OCI-LY1 (cell line): ENCODE measurements around the gene HCRT.

Experiments
- H2AFZ ChIP-seq: fragments of 200-600 bp; sonication (generic), shearing (Covaris generic); 2 replicates; pipeline ENCODE4 v1.6.0; 2014; ENCODE audit warnings: antibody characterized with exemption, mild to moderate bottlenecking, low read length
- H3F3A ChIP-seq: fragments of 200-600 bp; sonication (generic), shearing (Covaris generic); 2 replicates; pipeline ENCODE4 v1.6.0; 2014; ENCODE audit warnings: mild to moderate bottlenecking, antibody characterized with exemption, low read length, moderate library complexity; ENCODE audit not compliant: insufficient read depth
- H3K27ac ChIP-seq: fragments of 200-600 bp; sonication (generic); 2 replicates; pipeline ENCODE4 v1.5.1; 2014; ENCODE audit warnings: low read length, mixed run types, mild to moderate bottlenecking, low read depth; ENCODE audit not compliant: poor library complexity, severe bottlenecking
- H3K27me3 ChIP-seq: fragments of 200-600 bp; sonication (generic); 2 replicates; pipeline ENCODE4 v1.6.0; 2014; ENCODE audit warnings: antibody characterized with exemption, mild to moderate bottlenecking, low read length, moderate library complexity; ENCODE audit not compliant: insufficient read depth
- H3K36me3 ChIP-seq: fragments of 200-600 bp; sonication (generic); 2 replicates; pipeline ENCODE4 v1.6.1; 2014; ENCODE audit warnings: mild to moderate bottlenecking, antibody characterized with exemption, low read length, moderate library complexity, mixed read lengths; ENCODE audit not compliant: insufficient read depth
- H3K4me1 ChIP-seq: fragments of 200-600 bp; sonication (generic); 2 replicates; pipeline ENCODE4 v1.5.1; 2014; ENCODE audit warnings: mild to moderate bottlenecking, low read length, moderate library complexity; ENCODE audit not compliant: insufficient read depth, severe bottlenecking
- H3K4me2 ChIP-seq: fragments of 200-600 bp; sonication (generic), shearing (Covaris generic); 2 replicates; pipeline ENCODE4 v1.6.1; 2014; ENCODE audit warnings: low read length
- H3K4me3 ChIP-seq: fragments of 200-600 bp; sonication (generic); 2 replicates; pipeline ENCODE4 v1.5.1; 2014; ENCODE audit warnings: low read length, low read depth, mild to moderate bottlenecking, mixed read lengths; ENCODE audit not compliant: poor library complexity, severe bottlenecking
- H3K79me2 ChIP-seq: fragments of 200-600 bp; shearing (Covaris generic); 2 replicates; pipeline ENCODE4 v1.6.1; 2016; ENCODE audit warnings: mixed run types, low read length, mixed read lengths; ENCODE audit not compliant: insufficient read depth
- H3K9ac ChIP-seq: fragments of 200-600 bp; sonication (generic), shearing (Covaris generic); 2 replicates; pipeline ENCODE4 v1.6.1; 2014; ENCODE audit warnings: mild to moderate bottlenecking, low read length, mixed read lengths
- H3K9me2 ChIP-seq: fragments of 200-600 bp; sonication (generic), shearing (Covaris generic); 2 replicates; pipeline ENCODE4 v1.6.1; 2014; ENCODE audit warnings: low read depth, mild to moderate bottlenecking, low read length, mixed read lengths
- H3K9me3 ChIP-seq: fragments of 200-600 bp; shearing (Covaris generic); 2 replicates; pipeline ENCODE4 v1.6.1; 2014; ENCODE audit warnings: low read length, mixed read lengths
- H4K20me1 ChIP-seq: fragments of 200-600 bp; sonication (generic), shearing (Covaris generic); 2 replicates; pipeline ENCODE4 v1.6.0; 2016; ENCODE audit warnings: mild to moderate bottlenecking, low read length; ENCODE audit not compliant: insufficient read depth
- EZH2 ChIP-seq: fragments of 200-600 bp; sonication (generic), shearing (Covaris generic); IDR thresholded peaks from 2 replicates; pipeline ENCODE4 v1.8.0; 2017; ENCODE audit warnings: borderline replicate concordance, mixed run types, mild to moderate bottlenecking, antibody characterized with exemption, low read length, moderate library complexity, mixed read lengths
- TF ChIP-seq, protein P1 (sequence below): fragments of 200-600 bp; sonication (generic), shearing (Covaris generic); IDR thresholded peaks from 2 replicates; pipeline ENCODE4 v1.5.1; 2017; ENCODE audit warnings: mild to moderate bottlenecking, antibody characterized with exemption, low read length, moderate library complexity, mixed read lengths

The HCRT gene

DNA sequence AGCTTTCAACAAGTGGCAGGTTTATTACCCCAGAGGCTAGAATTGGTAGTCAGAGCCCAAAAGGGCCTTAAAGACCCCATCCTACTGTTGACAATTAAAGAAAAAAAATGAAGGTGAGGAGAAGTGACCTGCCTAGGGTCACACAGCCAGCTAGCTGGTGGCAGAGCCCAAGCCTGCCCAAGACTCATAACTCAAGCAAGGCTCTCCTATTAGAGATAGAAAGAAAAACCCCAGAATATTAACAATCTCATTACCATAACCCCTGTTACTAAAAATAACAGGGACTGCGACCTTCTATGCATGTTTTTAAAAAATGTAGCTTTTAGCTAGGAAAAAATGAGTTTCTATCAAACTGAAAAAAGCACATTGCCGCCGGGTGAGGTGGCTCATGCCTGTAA, 48.6 kb downstream of the HCRT start:
- peaks cover 9% of the 10 kb centered on the region; the same call in 1 of the 2 replicates for H3K36me3 ChIP-seq
- H4K20me1 ChIP-seq = no peaks in the 10 kb centered on the region
- no peak overlapping the region for H2AFZ ChIP-seq
- peaks cover 20% of the 10 kb centered on the region; the same call in 1 of the 2 replicates for H3F3A ChIP-seq
- H3K9me2 ChIP-seq = no peaks in the 10 kb centered on the region
- peak overlapping the region; percentile 98 for H3K27ac ChIP-seq
- H3K9me3 ChIP-seq = no peaks in the 10 kb centered on the region
- H3K4me3 ChIP-seq = peak overlapping the region; percentile 0
- peaks cover 16% of the 10 kb centered on the region for H3K79me2 ChIP-seq
- peaks cover 78% of the 10 kb centered on the region for H3K4me1 ChIP-seq
- no peaks in the 10 kb centered on the region for H3K27me3 ChIP-seq
- peak overlapping the region; percentile 18 for H3K4me2 ChIP-seq
- peak overlapping the region; percentile 2; the same call in 1 of the 2 replicates for H3K9ac ChIP-seq
- TF ChIP-seq, protein P1, sequence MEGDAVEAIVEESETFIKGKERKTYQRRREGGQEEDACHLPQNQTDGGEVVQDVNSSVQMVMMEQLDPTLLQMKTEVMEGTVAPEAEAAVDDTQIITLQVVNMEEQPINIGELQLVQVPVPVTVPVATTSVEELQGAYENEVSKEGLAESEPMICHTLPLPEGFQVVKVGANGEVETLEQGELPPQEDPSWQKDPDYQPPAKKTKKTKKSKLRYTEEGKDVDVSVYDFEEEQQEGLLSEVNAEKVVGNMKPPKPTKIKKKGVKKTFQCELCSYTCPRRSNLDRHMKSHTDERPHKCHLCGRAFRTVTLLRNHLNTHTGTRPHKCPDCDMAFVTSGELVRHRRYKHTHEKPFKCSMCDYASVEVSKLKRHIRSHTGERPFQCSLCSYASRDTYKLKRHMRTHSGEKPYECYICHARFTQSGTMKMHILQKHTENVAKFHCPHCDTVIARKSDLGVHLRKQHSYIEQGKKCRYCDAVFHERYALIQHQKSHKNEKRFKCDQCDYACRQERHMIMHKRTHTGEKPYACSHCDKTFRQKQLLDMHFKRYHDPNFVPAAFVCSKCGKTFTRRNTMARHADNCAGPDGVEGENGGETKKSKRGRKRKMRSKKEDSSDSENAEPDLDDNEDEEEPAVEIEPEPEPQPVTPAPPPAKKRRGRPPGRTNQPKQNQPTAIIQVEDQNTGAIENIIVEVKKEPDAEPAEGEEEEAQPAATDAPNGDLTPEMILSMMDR = no peak
- no peak for TF ChIP-seq EZH2

DNA sequence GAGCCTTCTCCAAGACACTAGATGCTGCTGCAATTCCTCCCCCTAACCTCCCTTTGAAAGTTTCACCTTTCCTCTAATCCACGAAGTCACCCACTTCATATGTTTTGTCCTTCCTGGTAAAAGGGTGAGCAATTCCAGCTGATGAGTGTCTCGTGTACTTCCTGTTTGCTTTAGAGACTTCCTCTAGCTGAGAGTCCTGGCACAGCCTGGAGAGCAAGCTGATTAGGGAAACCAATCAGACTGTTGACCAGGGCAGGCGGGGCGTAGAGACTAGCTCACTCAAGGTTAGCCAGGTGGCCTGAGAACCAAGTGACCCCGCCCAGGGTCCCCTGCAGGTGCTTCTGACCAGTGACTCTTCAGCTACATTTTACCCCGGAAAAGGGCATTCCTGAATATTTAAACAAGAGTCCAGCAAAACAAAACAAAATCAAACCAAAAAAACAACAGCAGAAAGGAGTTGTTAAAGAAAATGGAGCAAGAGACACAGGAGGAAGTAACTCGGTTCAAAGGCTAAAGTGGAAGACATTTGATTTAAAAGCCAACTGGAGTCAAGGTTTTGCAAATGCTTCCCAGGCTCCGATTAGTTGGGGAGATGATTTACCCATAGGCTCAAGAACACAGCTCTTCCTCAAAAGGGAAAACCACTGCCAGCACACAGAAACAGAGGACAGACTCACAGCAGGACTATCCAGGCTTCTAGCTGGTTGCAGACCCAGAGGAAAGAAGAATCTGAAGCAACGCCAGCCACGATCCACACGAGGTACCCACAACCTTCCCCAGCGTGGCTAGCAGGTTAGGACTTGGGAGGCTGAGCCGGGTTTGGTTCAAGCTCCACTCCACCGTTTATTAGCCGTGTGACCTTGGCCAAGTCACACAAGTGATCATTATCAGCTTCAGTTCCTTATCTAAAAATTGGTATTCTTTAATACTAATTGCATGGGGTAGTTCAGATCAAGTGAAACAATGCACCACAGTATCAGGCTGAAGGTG, 49.3 kb downstream of the HCRT start:
- Histone ChIP-seq H3K27ac (peak overlapping the region; percentile 98), H3K4me2 (peak overlapping the region; percentile 18), H3K36me3 (peaks cover 2% of the 10 kb centered on the region; the same call in 1 of the 2 replicates), H2AFZ (no peak overlapping the region), H3K79me2 (peaks cover 18% of the 10 kb centered on the region), H3K4me1 (peaks cover 80% of the 10 kb centered on the region), H4K20me1 (no peaks in the 10 kb centered on the region), H3K9ac (peak overlapping the region; percentile 2; the same call in 1 of the 2 replicates), H3K9me2 (no peaks in the 10 kb centered on the region), H3F3A (peaks cover 20% of the 10 kb centered on the region; the same call in 1 of the 2 replicates), H3K4me3 (peak overlapping the region; percentile 0), H3K9me3 (no peaks in the 10 kb centered on the region), H3K27me3 (no peaks in the 10 kb centered on the region)
- TF ChIP-seq, protein P1 = no peak
- TF ChIP-seq EZH2 = no peak

DNA sequence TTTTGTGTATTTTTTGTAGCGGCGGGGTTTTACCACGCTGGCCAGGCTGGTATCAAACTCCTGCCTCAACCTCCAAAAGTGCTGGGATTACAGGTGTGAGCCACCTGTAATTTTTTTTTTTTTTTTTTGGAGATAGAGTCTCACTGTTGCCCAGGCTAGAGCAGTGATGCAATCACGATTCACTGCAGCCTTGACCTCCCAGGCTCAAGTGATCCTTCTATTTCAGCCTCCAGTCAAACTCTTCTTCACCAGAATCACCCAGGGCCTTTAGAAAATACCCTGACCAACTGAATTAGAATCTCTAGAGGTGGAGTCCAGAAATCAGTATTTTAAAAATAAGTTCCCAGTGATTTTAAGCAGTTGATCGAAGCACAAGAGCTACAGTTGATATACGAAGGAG, 50.1 kb downstream of the HCRT start:
- H3K4me3 ChIP-seq = no peak overlapping the region
- H3K79me2 ChIP-seq = peaks cover 18% of the 10 kb centered on the region
- no peaks in the 10 kb centered on the region for H3K9me3 ChIP-seq
- no peaks in the 10 kb centered on the region for H4K20me1 ChIP-seq
- peak overlapping the region; percentile 98 for H3K27ac ChIP-seq
- H3K9me2 ChIP-seq = no peaks in the 10 kb centered on the region
- H3K4me2 ChIP-seq = peak overlapping the region; percentile 18; the same call in 1 of the 2 replicates
- H3K27me3 ChIP-seq = no peaks in the 10 kb centered on the region
- H3K4me1 ChIP-seq = peaks cover 85% of the 10 kb centered on the region
- no peak for TF ChIP-seq EZH2
- TF ChIP-seq, protein P1 = no peak
- peaks cover 3% of the 10 kb centered on the region; the same call in 1 of the 2 replicates for H3K36me3 ChIP-seq
- H2AFZ ChIP-seq = no peak overlapping the region
- H3K9ac ChIP-seq = no peak overlapping the region; the same call in 1 of the 2 replicates
- peaks cover 20% of the 10 kb centered on the region; the same call in 1 of the 2 replicates for H3F3A ChIP-seq
